ENCODE data around the gene SYTL1.

Gene SYTL1

DNA sequence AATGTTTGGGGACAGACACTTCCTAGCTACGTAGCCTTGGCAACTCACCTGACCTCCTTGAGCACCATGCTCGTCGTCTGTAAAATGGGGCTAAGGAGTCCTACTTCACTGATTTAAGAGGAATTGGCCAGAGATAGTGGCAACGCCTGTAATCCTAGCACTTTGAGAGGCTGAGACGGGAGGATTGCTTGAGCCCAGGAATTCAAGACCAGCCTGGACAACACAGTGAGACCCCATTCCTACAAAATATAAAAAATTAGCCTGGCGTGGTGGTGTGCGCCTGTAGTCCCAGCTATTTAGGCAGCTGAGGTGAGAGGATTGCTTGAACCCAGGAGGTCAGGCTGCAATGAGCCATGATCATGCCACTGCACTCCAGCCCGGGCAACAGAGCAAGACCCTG, 4.5 kb downstream of the SYTL1 start:
- in situ Hi-C loops (cut with MboI; ENCODE audit: low sequenced_read_pairs) = no loop called here

DNA sequence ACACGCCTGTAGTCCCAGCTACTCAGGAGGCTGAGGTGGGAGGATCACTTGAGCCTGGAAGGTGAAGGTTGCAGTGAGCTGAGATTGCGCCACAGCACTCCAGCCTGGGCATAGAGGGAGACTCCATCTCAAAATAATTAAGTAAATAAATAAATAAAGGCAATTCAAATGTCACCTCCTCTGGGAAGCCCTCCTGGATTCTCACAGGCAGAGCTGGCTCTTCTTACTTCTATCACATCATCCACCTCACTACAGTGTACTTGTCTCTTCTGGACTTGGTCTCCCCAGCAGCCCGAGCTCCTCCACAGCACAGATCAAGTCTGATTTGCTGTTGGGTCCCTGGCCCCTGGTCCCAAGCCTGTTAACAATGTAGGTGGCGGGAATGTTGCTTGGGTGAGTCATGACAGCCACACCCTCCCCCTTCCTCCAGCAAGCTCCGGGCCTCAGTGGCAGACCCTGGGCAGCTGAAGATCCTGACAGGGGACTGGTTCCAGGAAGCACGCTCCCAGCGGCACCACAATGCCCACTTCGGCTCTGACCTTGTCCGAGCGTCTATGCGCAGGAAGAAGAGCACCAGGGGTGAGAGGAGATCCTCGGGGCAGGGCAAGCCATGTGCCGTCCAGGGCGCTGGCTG, 5.3 kb downstream of the SYTL1 start:
- in situ Hi-C loops (cut with MboI; ENCODE audit: low sequenced_read_pairs) = no loop called here

DNA sequence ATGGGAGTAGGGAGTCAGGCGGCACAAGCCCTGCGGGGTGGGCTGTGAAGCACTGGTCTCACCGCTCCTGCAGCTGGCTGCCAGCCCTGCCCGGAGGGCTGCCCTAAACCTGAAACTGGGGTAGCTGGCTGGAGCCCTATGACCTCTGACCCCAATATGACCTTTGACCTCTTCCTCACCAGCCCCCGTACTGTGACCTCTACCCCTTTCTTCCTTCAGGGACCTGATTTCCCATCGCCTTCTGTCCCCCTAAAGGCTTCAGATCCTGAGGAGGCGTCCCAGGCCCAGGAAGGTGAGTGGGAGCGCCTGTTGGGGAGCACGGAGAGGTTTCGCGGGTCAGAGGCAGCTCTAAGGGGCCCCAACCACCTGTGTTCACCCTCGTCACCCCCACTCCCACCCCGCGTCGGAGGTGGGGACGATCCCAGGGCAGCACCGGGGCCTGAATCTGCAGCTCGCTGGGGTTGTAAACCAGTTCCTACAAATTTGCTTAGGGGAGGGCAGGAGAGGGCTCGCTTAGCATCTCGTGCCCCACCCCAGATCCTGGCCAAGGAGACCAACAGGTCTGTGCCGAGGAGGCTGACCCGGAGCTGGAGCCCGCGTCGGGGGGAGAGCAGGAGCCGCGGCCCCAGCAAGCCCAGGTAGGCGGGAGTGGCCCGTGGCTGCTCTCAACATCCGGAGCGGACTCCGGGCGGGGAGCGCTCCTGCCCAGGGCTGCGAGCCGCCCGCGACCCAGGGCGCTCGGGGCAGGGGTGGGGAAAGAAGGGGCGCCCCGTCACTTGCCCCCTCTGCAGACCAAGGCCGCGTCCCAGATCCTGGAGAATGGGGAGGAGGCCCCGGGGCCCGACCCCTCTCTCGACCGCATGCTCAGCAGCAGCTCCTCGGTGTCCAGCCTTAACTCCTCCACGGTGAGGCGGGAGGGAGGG, 7.3 kb downstream of the SYTL1 start:
- in situ Hi-C loops (cut with MboI; ENCODE audit: low sequenced_read_pairs) = no loop called here

DNA sequence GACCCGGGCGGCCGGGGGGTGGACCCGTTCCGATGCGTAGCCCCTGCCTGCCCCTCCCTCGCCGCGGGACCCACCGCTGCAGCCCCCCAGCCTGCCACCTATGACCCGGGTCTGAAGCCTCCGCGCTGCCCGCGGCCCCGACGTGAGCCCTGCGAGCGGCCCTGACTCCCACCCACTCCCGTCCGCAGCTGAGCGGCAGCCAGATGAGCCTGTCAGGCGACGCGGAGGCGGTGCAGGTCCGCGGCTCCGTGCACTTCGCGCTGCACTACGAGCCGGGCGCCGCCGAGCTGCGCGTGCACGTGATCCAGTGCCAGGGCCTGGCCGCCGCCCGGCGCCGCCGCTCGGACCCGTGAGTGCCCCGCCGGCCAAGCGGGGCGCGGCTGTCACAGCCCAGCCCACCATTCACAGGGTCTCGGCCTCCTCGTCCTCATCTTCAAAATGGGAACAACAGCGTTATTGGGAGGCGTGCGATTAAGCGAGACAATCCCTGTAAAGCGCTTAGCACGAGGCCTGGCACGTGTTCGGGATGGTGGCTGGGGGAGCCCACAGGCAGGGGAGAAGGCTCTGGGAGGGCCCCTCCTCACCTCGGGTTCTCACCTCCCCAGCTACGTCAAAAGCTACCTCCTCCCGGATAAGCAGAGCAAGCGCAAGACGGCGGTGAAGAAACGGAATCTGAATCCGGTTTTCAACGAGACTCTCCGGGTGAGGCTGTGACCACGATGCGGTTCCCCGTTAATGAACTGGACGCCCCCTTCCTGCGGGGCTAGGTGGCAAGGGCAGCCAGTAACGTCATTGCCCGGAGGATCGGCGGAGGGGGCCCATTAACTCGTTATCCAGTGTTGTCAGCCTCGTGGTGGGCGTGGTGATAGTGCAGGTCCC, 8.2 kb downstream of the SYTL1 start:
- in situ Hi-C loops (cut with MboI; ENCODE audit: low sequenced_read_pairs) = no loop called here

DNA sequence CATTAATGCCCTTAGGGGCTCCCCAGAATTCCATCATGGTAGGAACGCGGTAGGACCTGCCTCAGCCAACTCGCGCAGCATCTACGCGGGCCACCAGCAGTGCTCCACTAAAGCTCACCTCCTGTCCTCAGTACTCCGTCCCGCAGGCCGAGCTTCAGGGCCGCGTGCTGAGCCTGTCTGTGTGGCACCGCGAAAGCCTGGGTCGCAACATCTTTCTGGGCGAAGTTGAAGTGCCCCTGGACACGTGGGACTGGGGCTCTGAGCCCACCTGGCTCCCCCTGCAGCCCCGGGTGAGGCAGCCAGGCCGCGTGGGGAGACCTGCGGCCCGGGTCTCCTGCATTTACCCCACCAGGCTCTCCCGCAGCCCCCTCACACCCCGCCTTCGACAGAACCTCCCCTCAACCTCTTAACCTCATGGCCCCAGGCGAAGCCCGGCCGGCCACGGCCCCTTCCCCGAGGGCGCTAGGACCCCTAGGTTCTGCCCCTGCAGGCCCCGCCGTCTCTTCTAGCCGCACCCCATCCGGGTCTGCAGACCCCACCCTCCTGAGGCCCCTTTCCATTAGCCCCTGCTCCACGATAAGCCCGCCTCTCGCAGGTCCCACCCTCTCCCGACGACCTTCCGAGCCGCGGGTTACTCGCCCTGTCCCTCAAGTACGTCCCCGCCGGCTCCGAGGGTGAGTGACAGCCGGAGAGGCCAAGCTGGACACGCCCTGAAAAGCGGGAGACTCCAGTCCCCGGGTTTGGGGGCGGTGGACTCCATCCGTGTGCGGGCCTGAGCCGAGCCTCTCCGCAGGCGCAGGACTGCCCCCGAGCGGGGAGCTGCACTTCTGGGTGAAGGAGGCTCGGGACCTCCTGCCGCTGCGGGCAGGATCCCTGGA, 9.1 kb downstream of the SYTL1 start:
- in situ Hi-C loops (cut with MboI; ENCODE audit: low sequenced_read_pairs) = no loop called here

DNA sequence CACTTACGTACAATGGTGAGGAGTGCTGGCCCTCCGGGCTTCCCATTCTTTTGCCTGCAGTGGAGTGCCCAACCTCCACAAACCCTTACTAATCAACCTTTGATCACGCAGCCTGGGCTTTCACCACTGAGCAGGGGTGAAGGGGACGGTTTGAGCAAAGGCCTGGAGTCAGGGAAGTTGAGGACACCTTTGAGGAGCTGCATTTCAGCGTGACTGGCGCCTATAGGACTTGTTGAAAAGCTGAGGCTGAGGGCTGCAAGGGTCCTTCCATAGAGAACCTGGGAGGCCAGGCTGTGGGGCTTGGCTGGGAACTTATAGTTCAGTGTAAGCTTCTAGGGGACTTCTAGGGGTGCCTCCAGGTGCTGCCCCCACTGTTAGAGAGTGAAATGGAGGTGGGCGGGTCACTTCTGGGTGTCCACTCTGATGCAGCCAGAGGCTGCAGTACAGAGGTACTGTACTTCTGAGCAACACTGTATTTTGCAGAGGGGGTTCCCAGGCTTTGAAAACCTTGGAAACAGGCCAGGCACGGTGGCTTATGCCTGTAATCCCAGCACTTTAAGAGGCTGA, 9.8 kb downstream of the SYTL1 start:
- in situ Hi-C loops (cut with MboI; ENCODE audit: low sequenced_read_pairs) = no loop called here

DNA sequence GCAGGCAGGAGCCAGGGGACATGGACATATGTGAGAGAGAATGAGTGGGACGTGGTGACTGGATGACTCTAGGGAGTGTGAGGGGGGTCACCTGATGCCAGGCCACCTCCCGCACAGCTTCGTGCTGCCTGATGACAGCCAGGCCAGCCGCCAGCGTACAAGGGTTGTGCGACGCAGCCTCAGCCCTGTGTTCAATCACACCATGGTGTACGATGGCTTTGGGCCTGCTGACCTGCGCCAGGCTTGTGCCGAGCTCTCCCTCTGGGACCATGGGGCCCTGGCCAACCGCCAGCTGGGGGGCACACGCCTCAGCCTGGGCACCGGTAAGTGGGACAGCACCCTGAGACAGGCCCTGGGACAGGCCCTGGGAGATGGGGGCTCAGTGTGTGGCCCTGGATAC, 11.3 kb downstream of the SYTL1 start:
- in situ Hi-C loops (cut with MboI; ENCODE audit: low sequenced_read_pairs) = no loop called here

DNA sequence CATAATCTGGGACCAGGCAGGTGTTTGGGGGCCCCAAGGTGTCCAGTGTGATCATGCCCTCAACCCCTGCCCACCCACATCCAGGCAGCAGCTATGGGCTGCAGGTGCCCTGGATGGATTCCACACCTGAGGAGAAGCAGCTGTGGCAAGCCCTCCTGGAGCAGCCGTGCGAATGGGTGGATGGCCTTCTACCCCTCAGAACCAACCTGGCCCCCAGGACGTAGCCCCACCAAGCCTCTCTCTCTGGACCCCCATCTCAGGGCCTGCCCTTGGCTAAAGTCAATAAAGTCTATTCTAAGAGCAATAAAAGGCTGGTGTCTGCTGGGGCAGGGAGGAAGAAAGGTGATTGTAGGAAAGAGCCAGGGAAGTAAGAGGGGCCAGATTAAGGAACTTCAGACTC, 11.8 kb downstream of the SYTL1 start:
- in situ Hi-C loops (cut with MboI; ENCODE audit: low sequenced_read_pairs) = no loop called here

DNA sequence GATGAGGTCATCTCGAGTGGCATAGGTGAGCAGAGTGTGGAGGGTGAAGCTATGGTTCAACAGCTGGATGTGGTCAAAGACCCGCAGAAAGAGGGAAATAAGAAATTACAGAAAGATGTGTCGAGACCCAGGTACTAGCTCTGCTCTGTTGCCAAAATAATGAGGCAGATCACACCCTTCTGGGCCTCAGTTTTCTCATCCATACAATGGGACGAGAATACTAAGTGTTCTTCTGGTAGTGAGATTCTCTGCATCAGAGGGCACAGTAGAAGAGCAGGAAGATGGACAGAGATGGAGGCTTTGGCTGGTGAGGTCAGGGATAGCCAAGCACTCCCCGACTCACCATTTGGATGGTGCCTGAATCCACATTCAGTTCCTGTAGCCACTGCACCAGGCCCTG, 13.9 kb downstream of the SYTL1 start:
- in situ Hi-C loops (cut with MboI; ENCODE audit: low sequenced_read_pairs) = no loop called here

DNA sequence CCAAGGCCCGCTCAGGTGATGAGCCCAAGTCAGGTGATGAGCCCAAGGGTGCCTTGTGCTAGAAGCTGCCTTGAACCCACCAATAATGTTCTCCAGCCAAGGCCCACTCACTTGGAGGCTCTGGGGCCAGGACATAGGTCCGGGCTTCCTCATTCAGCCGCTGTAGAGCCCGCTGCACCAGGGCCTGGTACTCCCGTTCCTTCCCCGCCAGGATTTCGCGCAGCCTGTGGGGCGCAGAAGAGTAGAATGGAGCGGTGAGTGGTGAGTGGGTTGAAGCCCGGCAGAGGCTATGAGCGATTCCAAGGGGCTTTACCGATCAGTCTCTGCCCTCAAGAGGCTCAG, 14.4 kb downstream of the SYTL1 start:
- in situ Hi-C loops (cut with MboI; ENCODE audit: low sequenced_read_pairs) = no loop called here

DNA sequence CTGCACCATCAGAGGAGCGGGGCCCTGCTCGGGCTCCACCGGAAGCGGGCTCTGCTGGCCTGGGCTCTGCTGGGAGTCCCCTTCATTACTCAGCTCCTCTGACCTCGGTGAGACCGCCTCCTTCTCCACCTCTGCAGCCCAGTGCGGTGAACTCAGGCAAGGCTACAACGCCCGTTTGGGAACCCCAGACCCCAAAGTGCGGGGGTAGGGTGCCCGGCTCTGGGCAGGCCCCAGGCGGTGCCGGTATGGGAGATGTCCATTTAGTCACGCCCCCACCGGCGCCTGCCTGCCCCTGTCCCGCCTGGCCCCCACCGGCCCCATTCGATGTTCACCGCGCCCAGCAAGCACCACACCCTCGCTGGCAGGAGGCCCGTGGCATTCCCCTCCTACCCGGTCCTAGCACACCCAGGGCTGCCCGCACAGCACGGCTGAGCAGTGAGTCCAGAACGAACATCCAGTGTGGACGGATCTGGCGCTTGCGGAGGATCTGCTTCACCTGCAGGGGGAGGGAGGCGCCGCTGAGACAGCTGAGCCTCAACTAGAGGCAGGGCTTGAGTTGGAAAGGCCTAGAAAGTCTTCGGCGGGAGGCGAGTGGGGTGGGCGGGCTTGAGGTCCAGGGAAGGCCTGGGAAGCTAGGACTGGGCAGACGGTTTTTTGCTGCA, 14.9 kb downstream of the SYTL1 start:
- in situ Hi-C loops (cut with MboI; ENCODE audit: low sequenced_read_pairs) = no loop called here

DNA sequence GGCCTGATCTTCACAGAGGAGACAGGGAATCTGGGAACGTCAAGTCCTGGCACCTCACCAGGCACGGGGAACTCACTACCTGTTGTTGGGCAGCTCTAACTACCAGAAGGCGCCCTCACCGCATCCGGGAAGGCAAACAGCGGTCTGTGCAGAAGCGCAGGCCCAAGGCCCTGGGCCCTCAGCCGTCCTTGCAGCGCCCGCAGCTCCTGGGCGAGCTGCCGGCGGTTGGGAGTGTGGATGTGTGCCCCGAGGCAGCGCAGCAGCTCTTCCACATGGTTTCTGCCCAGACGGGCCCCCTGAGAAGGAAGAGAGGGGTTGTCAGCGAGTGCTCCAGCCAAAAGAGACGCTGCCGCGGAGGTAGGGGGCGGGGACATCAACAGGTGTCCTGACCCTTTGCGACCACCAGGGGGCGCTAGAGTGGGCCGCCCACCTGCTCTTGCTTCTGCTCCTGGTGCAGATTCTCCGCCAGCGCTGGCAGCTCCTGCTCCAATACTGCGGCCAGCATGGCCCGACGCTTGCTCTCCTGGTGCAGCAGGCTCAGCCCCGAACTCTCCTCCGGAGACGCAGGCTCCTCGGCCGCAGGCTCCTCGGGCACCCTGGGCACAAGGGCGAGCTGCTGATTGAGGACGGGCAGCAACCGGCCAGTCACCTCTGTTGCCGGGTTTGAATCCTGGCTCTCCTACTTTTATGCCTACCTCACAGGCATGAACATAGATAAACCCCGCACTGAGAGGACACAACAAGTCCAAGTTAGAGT, 15.6 kb downstream of the SYTL1 start:
- in situ Hi-C loops (cut with MboI; ENCODE audit: low sequenced_read_pairs) = no loop called here

DNA sequence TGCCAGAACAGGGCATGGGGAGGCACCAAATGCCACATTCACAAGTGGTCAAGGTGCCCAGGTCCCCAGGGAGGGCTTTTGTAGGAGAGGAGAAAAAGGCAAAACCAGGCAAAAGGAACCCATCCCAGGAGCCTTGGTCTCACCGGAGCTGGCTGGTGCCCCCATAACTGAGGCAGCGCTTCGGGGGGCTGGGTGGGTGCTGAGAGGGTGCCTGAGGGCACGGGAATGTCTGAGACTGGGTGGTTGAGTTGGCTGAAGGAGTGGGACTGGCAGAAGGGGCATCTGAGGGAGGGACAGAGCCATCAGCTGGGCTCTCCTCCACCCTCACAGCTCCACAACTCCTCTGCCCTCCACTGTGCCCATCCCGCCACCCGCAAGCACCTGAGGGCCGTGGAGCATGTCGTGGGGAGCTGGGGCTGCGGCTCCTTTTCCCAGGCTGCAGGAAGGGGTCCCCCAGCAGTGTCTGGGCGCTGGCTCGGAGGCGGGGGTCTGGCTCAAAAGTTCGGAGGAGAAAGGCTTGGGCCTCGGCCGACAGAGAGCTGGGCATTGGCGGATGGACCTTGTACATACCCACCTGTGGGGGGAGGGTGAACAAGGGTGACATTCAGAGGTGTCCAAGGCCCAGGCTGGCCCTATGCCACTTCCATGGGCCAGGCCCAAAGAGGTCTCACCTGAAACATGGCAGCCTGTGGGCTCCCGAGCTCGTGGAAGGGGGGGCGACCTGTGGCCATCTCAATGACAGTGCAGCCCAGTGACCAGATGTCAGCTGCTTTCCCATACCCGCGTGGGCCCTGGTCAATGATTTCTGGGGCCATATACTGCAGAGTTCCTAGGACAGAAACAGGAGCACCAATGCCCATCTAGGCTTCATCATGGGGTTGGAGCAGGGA, 16.5 kb downstream of the SYTL1 start:
- in situ Hi-C loops (cut with MboI; ENCODE audit: low sequenced_read_pairs) = no loop called here

DNA sequence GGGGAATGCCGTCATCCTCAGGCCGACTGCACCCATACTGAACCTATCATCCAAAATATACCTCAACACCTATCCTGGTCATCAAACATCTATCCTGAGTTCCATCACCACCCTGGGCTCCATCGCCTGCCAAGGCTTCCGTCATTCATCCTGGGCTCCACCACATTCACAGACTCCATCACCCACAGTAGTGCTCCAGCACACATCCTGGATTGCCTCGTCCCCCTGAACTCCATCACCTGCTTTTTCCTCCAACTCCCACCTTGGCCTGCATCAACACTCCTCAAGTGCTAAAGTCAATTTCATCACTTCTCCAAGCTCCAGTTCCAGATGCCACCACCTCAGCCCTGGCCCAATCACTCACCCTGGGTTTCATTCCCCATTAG, 17.1 kb downstream of the SYTL1 start:
- in situ Hi-C loops (cut with MboI; ENCODE audit: low sequenced_read_pairs) = no loop called here

DNA sequence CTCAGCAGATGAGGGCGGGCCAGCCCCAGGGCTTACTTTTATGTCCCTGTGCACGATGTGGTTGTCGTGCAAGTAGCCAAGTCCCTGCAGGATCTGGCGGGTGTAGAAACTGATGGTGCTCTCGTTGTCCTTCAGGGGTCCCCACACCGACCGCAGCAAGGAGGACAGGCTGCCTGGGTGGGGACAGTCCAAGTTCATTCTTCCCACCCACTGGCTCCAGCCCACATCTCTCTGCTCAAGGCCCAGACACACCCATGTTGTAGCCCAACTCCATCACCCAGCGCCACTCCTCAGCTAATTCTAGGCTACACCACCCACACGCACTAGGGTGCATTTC, 18.0 kb downstream of the SYTL1 start:
- in situ Hi-C loops (cut with MboI; ENCODE audit: low sequenced_read_pairs) = no loop called here

DNA sequence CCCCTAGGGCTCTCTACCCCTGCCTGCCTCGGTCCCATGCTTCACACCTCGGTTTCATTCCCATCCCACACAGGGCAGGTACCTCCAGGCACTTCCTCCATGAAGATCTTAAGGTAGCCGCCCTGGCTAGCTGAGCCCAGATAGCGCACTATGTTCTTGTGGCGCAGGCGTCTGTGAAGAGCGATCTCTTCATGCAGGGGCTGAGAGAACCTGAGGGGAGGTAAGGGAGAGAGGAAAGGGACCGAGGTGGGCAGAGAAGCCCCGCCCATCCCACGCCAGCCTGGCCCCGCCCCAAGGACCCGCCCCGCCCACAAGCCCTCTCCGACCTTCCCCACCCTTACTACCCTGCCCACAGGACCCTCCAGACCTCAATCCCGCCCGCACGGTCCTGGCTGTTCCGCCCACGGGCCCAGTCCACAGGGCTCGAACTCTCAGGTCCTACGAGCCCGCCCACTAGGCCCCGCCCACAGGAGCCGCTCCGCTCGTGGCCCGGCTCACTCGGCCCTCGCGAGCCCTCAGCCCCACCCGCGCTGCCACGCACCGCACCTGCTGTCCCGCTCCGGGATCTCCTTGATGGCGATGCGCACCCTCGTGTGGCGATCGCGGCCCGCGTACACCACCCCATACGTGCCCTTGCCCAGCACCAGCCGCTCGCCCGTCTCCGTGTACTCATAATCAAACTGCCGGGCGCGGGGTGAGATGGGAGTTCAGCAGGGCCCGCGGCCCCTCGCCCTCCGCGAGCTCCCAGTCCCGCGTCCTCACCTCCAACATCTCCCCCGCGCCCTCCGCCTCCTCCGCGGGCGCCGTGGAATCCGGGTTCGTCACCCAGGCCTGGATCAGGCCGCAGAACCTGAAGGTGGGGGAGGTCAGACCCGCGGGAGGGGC, 18.6 kb downstream of the SYTL1 start:
- in situ Hi-C loops (cut with MboI; ENCODE audit: low sequenced_read_pairs) = no loop called here

DNA sequence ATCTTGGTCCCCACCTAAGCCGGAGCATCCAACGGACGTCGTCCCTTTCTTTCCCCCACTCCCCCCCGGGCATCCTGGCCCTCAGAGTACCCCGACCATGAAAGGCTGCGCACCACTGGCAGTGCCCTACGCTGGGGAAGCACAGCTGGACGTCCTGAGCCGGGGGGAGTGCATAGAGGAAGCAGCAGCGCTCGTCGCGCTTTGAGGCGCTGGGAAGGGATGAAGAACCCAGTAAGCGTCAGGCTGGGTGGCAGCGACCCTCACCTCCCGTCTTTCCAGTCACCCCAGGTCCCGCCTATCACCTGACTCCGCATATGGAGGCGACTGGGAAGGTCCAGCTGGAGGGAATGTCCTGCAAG, 19.2 kb downstream of the SYTL1 start:
- in situ Hi-C loops (cut with MboI; ENCODE audit: low sequenced_read_pairs) = no loop called here

Measured in HL-60/S4 treated with phorbol 12-myristate 13-acetate at 8.2 ng/mL for 4 days and 3 days (cell line).